Adrenal gland (tissue), 12 donors: ENCODE measurements around the gene SLC26A5. TPM values are rescaled to one million over a fixed set of nuclear protein-coding genes. Genes with fewer than 3 reads are reported as not detected.

Source experiments
- DNase-seq, 7 donors: peaks; one replicate each; pipeline ENCODE4 v3.0.0-alpha.2; 2019 to 2020
- H3K27ac ChIP-seq, 5 donors: fragments of 200-600 bp; sonication (generic) in 4 of 5; 1 replicate in 3 of 5; 2 replicates in 2 of 5; pipeline versions ENCODE4 v1.5.1 to v1.8.0; 2016 to 2020; ENCODE audit warnings: mild to moderate bottlenecking in 1 of 5
- H3K27me3 ChIP-seq: fragments of 200-600 bp; 2 replicates; pipeline ENCODE4 v1.8.0; 2021
- H3K36me3 ChIP-seq, 2 donors: fragments of 200-600 bp; replicated peaks in 1 of 2; 1 replicate in 1 of 2; 2 replicates in 1 of 2; pipeline versions ENCODE4 v1.5.1 to v1.8.0; 2018 to 2022
- H3K4me1 ChIP-seq, 2 donors: fragments of 200-600 bp; replicated peaks in 1 of 2; 1 replicate in 1 of 2; 2 replicates in 1 of 2; pipeline versions ENCODE4 v1.5.1 to v1.8.0; 2018 to 2021
- H3K4me3 ChIP-seq, 4 donors: fragments of 200-600 bp; sonication (generic) in 3 of 4; one replicate each; pipeline ENCODE4 v1.5.1; 2016 to 2018
- H3K9me3 ChIP-seq, 3 donors: fragments of 200-600 bp; sonication (generic) in 1 of 3; replicated peaks in 1 of 3; 1 replicate in 2 of 3; 2 replicates in 1 of 3; pipeline versions ENCODE4 v1.5.1 to v1.8.0; 2016 to 2021
- POLR2A ChIP-seq, 2 donors: fragments of 450-650 bp; IDR thresholded peaks; one replicate each; pipeline ENCODE4 v1.6.1; 2017; ENCODE audit warnings: antibody characterized with exemption in 2 of 2, mild to moderate bottlenecking in 2 of 2, moderate library complexity in 1 of 2
- WGBS, 4 donors: extraction: QIAGEN DNeasy Blood & Tissue Kit in 2 of 4; methylation state at CpG; one replicate each; pipeline versions ENCODE4 v1.1.5 to v1.1.7; 2013 to 2017; 5-methylcytosine and 5-hydroxymethylcytosine counted together
- intact Hi-C, 2 donors: fragments of 100-400 bp; cut with DNase I; formaldehyde crosslinking; loops; one replicate each; pipeline versions ENCODE4 v1.14.1 to v1.15.0; 2022 to 2023
- polyA plus RNA-seq, 3 donors: library from polyadenylated mRNA; stranded (reverse); fragments of 200-250 nt in 2 of 3; fragments of 350-450 nt in 1 of 3; fragmentation: Illumina TruSeq in 1 of 3; extraction: RNeasy Lipid Tissue Mini Kit (QIAGEN cat#74804) in 1 of 3; gene quantifications; one replicate each; pipeline ENCODE4 v1.2.3, GENCODE V29; 2013 to 2014
- total RNA-seq, 9 donors: library from RNA; depleted of rRNA in 4 of 9; stranded (reverse); fragments of >200 nt in 4 of 9; fragments of 120-200 nt in 1 of 9; fragmentation: NEBNext Ultra II Directional in 1 of 9; extraction: Animal tissue kit (Norgen Biotek cat#: 25700) in 1 of 9; gene quantifications; one replicate each; pipeline versions ENCODE4 v1.1.0 to v1.2.4, GENCODE V29; 2013 to 2023
- TF ChIP-seq, protein P1 (sequence below), 6 experiments: fragments of 450-650 bp in 4 of 6; fragments of 200-600 bp in 2 of 6; sonication (generic) in 1 of 6; IDR thresholded peaks; 1 replicate in 5 of 6; 2 replicates in 1 of 6; pipeline versions ENCODE4 v1.5.1 to v1.8.0; 2016 to 2021; ENCODE audit warnings: antibody characterized with exemption in 6 of 6, mild to moderate bottlenecking in 2 of 6, moderate library complexity in 1 of 6
- donor health status: healthy with polysubstance abuse.
- donor health status: Bipolar disorder and iron deficiency.
- donor health status: DM: yes; HTN: yes; CAD: no.
- donor health status: DM: no; HTN: no; CAD: no.
- donor health status: DM: no; HTN: no; CAD: no.
- donor health status: DM: yes; HTN: yes; CAD: no.

SLC26A5 gene
- total and polyA plus RNA-seq, 12 donors: 0.14 to 0.56 (median 0.34) TPM; not detected in 3

- peaks cover 32% of the 10 kb centered on the region for H3K27me3 ChIP-seq
- intact Hi-C loops: no loop called here
- 12 to 16% (median 14%) methylated on average over 17 of the region's 17 CpGs for WGBS, 4 donors
- no peak for TF ChIP-seq POLR2A (IDR thresholded peaks at IDR 0.05)
- TF ChIP-seq, protein P1, sequence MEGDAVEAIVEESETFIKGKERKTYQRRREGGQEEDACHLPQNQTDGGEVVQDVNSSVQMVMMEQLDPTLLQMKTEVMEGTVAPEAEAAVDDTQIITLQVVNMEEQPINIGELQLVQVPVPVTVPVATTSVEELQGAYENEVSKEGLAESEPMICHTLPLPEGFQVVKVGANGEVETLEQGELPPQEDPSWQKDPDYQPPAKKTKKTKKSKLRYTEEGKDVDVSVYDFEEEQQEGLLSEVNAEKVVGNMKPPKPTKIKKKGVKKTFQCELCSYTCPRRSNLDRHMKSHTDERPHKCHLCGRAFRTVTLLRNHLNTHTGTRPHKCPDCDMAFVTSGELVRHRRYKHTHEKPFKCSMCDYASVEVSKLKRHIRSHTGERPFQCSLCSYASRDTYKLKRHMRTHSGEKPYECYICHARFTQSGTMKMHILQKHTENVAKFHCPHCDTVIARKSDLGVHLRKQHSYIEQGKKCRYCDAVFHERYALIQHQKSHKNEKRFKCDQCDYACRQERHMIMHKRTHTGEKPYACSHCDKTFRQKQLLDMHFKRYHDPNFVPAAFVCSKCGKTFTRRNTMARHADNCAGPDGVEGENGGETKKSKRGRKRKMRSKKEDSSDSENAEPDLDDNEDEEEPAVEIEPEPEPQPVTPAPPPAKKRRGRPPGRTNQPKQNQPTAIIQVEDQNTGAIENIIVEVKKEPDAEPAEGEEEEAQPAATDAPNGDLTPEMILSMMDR (IDR thresholded peaks at IDR 0.05): peak; percentile 20 to 55 (median 42)
- no peaks in the 10 kb centered on the region for H3K9me3 ChIP-seq
- no peaks in the 10 kb centered on the region for H3K4me1 ChIP-seq
- H3K4me3 ChIP-seq: no peak overlapping the region
- no peak overlapping the region for H3K27ac ChIP-seq
- no peaks in the 10 kb centered on the region for H3K36me3 ChIP-seq
- DNase-seq: peak; percentile 33 to 68 (median 45)
Observed at GRCh38 chr7:103447073-103447960, 1.3 kb upstream of the SLC26A5 start.

GRCh38 chr7:103445228-103446048 lies 569 bp downstream of the SLC26A5 start:
- peak overlapping the region in 1 of 5 donors; percentile 44 for H3K27ac ChIP-seq
- 21 to 25% (median 25%) methylated on average over 32 to 48 of the region's 48 CpGs for WGBS, 4 donors
- no peaks in the 10 kb centered on the region for H3K36me3 ChIP-seq
- DNase-seq: no peak
- peak overlapping the region in 1 of 4 donors; percentile 45 for H3K4me3 ChIP-seq
- no peaks in the 10 kb centered on the region for H3K4me1 ChIP-seq
- intact Hi-C loops: no loop called here
- no peak for TF ChIP-seq POLR2A (IDR thresholded peaks at IDR 0.05)
- TF ChIP-seq, protein P1 (IDR thresholded peaks at IDR 0.05): no peak
- no peaks in the 10 kb centered on the region for H3K9me3 ChIP-seq
- peaks cover 32% of the 10 kb centered on the region for H3K27me3 ChIP-seq

DNA sequence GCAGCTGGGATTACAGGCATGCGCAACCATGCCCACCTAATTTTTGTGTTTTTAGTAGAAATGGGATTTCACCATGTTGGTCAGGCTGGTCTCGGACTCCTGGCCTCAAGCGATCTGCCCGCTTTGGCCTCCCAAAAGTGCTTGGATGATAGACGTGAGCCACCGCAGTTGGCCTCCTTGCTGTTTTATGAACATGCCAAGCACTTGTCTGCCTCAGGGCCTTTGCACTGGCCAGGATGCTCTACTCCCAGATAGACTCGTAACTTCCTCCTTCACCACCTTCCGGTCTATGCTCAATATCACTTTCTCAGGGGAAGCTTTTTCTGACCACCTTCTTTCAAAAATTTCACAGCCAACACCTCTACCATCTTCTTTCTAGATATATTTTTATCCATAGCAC lies 6.3 kb downstream of the SLC26A5 start:
- TF ChIP-seq, protein P1 (IDR thresholded peaks at IDR 0.05): no peak
- TF ChIP-seq POLR2A (IDR thresholded peaks at IDR 0.05): no peak
- 79 to 92% (median 86%) methylated on average over 2 to 8 of the region's 8 CpGs for WGBS, 4 donors
- Histone ChIP-seq H3K9me3 (no peaks in the 10 kb centered on the region), H3K4me3 (no peak overlapping the region), H3K4me1 (no peaks in the 10 kb centered on the region), H3K27ac (no peak overlapping the region), H3K27me3 (peaks cover 12% of the 10 kb centered on the region), H3K36me3 (no peaks in the 10 kb centered on the region)
- DNase-seq: no peak
- intact Hi-C loops: no loop called here

- peaks cover 5% of the 10 kb centered on the region for H3K27me3 ChIP-seq
- no peaks in the 10 kb centered on the region for H3K36me3 ChIP-seq
- peaks cover 0 to 5% of the 10 kb centered on the region in 2 donors for H3K4me1 ChIP-seq
- 83 to 96% (median 85%) methylated on average over 1 of the region's 1 CpG for WGBS, 4 donors
- intact Hi-C loops: no loop called here
- DNase-seq: no peak
- no peak for TF ChIP-seq POLR2A (IDR thresholded peaks at IDR 0.05)
- TF ChIP-seq, protein P1 (IDR thresholded peaks at IDR 0.05): no peak
- no peak overlapping the region for H3K4me3 ChIP-seq
- H3K27ac ChIP-seq: no peak overlapping the region
- H3K9me3 ChIP-seq: no peaks in the 10 kb centered on the region
Observed at GRCh38 chr7:103437623-103438022, 8.4 kb downstream of the SLC26A5 start.
